Mucosa of stomach (tissue), 1 donor: ENCODE results near the gene HYKK.

Experiments used
- H3K27me3 ChIP-seq: one replicate; pipeline ENCODE4 v1.7.0; 2013; ENCODE audit warnings: mild to moderate bottlenecking, low read length; ENCODE audit not compliant: control insufficient read depth, insufficient read depth
- H3K36me3 ChIP-seq: one replicate; pipeline ENCODE4 v1.7.0; 2013; ENCODE audit warnings: low read length; ENCODE audit not compliant: control insufficient read depth, insufficient read depth
- H3K4me1 ChIP-seq: one replicate; pipeline ENCODE4 v1.7.0; 2013; ENCODE audit warnings: mild to moderate bottlenecking, low read length; ENCODE audit not compliant: control insufficient read depth, insufficient read depth
- H3K4me3 ChIP-seq: one replicate; pipeline ENCODE4 v1.7.0; 2013; ENCODE audit warnings: low read length
- H3K9ac ChIP-seq: one replicate; pipeline ENCODE4 v1.7.0; 2013; ENCODE audit warnings: mild to moderate bottlenecking, low read length, moderate library complexity
- H3K9me3 ChIP-seq: one replicate; pipeline ENCODE4 v1.7.0; 2013; ENCODE audit warnings: mild to moderate bottlenecking, low read length, moderate library complexity; ENCODE audit not compliant: control insufficient read depth
- donor health status: Pancreatic carcinoma.

HYKK gene

GRCh38 chr15:78567531-78567930 lies 60.2 kb downstream of the HYKK start:
- Histone ChIP-seq H3K36me3 (no peaks in the 10 kb centered on the region), H3K27me3 (peaks cover 9% of the 10 kb centered on the region), H3K9me3 (no peaks in the 10 kb centered on the region), H3K9ac (no peak overlapping the region), H3K4me1 (peaks cover 12% of the 10 kb centered on the region), H3K4me3 (no peak overlapping the region)

- peaks cover 9% of the 10 kb centered on the region for H3K27me3 ChIP-seq
- no peaks in the 10 kb centered on the region for H3K36me3 ChIP-seq
- H3K9ac ChIP-seq: no peak overlapping the region
- H3K4me3 ChIP-seq: no peak overlapping the region
- H3K9me3 ChIP-seq: no peaks in the 10 kb centered on the region
- H3K4me1 ChIP-seq: peaks cover 8% of the 10 kb centered on the region
Observed at GRCh38 chr15:78570710-78571109, 63.3 kb downstream of the HYKK start.

- H3K4me1 ChIP-seq: peaks cover 1% of the 10 kb centered on the region
Observed at GRCh38 chr15:78571382-78571781, 64.0 kb downstream of the HYKK start.

GRCh38 chr15:78573416-78573815 lies 66.0 kb downstream of the HYKK start:
- Histone ChIP-seq H3K36me3 (no peaks in the 10 kb centered on the region), H3K27me3 (no peaks in the 10 kb centered on the region), H3K4me3 (no peak overlapping the region), H3K4me1 (no peaks in the 10 kb centered on the region), H3K9ac (no peak overlapping the region), H3K9me3 (no peaks in the 10 kb centered on the region)

More at GRCh38 chr15:78571382-78571781, 64.0 kb downstream of the HYKK start:
- Histone ChIP-seq H3K4me3 (no peak overlapping the region), H3K36me3 (no peaks in the 10 kb centered on the region), H3K27me3 (peaks cover 3% of the 10 kb centered on the region), H3K9ac (no peak overlapping the region), H3K9me3 (no peaks in the 10 kb centered on the region)

GRCh38 chr15:78574944-78575343 lies 67.6 kb downstream of the HYKK start:
- Histone ChIP-seq H3K4me3 (no peak overlapping the region), H3K4me1 (no peaks in the 10 kb centered on the region), H3K9me3 (no peaks in the 10 kb centered on the region), H3K9ac (no peak overlapping the region), H3K36me3 (no peaks in the 10 kb centered on the region), H3K27me3 (no peaks in the 10 kb centered on the region)
